ENCODE results near the gene SPEN.

GRCh38 chr1:15975805-15976680, 128.5 kb downstream of the SPEN start, which contains the start of gene ZBTB17:
- TF ChIP-seq CTCF (IDR thresholded peaks at IDR 0.05), result no peak
- TF ChIP-seq POLR2A (IDR thresholded peaks at IDR 0.05), result peak in 1 of 2 donors; percentile 44
- TF ChIP-seq POLR2AphosphoS5 (IDR thresholded peaks at IDR 0.05), result peak in 1 of 3 donors; percentile 82
